GM19452 (cell line): ENCODE measurements around the gene CHERP.
"Not testable (repeated sequence)": the region's sequence is repeated elsewhere in the genome, so short reads cannot be mapped to it uniquely, and the experiment has no call there.

ENCODE experiments used
- ATAC-seq: cut with Tn5 transposase; IDR thresholded peaks from one replicate; pipeline ENCODE4 v1.9.1; 2021; ENCODE audit not compliant: unreplicated experiment

Gene CHERP

GRCh38 chr19:16521715-16522289 is 20.4 kb downstream of the CHERP start:
- no peak for ATAC-seq

DNA sequence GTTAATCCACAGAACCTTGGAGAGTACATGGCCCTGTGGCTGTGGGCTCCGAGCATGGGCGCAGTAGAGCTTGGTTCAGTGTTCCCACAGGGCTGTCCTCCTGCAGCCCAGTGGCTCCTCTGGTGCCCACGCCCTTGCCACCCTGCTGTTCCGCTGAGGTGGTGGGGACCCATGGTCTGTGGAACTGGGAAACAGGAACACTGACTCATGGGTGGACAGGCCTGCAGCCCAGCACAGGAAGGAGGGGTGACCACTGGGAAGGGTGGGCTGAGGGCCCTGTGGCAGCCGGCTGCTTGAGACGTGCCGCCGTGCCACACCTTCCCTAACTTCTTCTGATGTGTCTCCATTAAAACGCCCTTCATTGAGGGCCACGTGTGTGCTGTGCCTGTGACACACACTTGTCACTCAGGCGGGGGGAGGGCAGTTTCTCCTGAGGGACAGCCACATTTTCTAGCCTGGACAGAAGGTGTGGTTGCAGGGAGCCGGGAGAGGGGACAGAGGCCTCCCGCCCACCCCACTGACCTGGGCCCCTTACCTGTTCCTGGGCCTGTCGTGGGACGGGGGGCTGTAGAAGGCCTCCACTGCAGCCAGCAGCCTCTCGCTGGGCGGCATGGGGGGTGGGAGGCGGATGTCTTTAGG is 21.1 kb downstream of the CHERP start:
- no peak for ATAC-seq

- no peak for ATAC-seq
These were observed 21.9 kb downstream of the CHERP start for GRCh38 chr19:16520074-16520973.

DNA sequence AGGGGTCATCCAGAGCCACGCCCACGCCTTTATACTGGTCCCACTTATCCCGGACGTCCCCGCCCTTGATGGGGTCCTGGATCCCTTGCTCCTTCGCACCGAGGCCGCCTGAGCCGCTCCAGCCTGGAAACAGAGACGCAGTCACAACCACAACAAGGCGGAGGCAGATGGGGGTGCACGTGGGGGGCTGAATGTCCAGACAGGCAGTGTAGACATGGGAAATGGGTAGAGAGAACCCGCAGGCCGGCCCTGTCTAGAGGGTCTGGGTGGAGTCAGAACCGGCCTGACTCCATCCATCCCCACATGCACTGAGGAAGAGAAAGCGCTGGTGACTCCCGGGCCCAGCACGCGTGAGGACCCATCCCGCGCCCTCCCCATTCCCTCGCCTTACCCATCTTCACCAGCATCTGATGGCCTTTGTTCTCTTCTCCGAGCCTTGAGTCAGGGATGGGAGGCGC is 23.0 kb downstream of the CHERP start:
- ATAC-seq, result no peak

DNA sequence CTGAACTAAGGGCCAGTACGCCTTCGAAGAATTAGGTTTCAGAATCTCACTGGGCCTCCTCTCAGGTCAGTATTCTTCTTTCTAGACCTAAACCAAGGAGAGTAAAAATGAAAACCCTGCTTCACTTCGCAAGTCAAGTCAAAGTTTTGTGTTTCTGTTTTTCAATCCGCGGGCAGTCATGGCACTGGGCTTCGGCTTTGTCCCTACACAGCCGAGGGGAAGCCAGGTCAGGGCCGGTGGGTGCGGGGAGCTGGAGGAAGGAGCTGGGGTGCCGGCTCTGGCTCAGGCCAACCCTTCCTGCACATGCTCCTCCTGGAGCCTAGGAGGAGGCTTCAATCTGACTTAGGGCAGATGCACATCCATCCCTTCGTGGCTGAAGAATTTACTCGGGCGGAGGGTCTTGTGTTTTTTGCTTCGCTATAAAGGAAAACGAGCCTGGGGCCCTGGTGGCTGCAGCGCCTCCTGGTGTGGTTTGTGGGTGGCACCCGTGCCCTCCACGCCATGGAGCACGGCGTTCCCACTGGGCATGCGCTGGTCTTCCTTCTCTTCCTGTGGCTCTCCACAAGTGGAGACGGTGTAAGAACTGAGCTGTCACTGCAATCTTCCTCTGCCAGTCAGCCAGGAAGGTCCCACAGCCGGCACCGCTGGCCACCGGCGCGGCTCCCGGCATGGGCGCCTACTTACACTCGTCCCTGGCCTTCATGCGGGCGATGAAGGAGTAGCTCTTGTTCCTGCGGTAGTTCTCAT is 23.6 kb downstream of the CHERP start:
- no peak for ATAC-seq

- ATAC-seq, result no peak
These were observed 24.2 kb downstream of the CHERP start for GRCh38 chr19:16518061-16518460.

GRCh38 chr19:16516923-16517610 is 25.2 kb downstream of the CHERP start:
- ATAC-seq, result no peak

- no peak for ATAC-seq
These were observed 25.9 kb downstream of the CHERP start for GRCh38 chr19:16516381-16516780.

- ATAC-seq, result no peak
These were observed 27.7 kb downstream of the CHERP start for GRCh38 chr19:16514383-16515019.

GRCh38 chr19:16512611-16513010 is 29.6 kb downstream of the CHERP start:
- ATAC-seq, result not testable (repeated sequence)

GRCh38 chr19:16509141-16510061 is 32.8 kb downstream of the CHERP start:
- no peak for ATAC-seq

- ATAC-seq, result no peak
These were observed 33.7 kb downstream of the CHERP start for GRCh38 chr19:16508546-16508945.

DNA sequence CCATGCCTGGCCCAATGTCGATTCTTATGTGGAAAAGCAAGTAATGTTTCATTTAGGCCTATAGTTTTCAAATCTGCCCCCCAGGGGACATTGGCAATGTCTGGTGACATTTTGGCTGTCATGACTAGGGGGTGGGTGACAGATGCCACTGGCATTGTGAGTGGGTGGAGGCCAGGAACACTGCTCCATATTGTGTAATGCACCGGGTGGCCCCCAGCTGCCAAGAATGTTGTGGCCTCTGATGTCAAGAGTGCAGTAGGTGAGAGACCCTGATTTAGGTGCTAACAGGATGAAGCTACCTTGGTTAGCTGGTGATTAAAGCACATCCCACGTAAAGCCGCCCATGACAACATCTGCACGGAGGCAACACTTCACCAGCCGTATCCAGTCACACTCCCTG is 35.3 kb downstream of the CHERP start:
- ATAC-seq, result no peak

DNA sequence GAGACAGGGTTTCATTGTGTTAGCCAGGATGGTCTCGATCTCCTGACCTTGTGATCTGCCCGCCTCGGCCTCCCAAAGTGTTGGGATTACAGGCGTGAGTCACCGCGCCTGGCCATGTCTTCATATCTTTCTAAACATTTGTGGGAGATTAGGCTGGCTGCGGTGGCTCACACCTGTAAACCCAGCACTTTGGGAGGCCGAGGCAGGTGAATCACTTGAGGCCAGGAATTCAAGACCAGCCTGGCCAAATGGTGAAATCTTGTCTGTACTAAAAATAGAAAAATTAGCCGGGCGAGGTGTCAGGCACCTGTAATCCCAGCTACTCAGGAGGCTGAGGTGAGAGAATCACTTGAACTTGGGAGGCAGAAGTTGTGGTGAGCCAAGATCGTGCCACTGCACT is 36.1 kb downstream of the CHERP start:
- ATAC-seq, result not testable (repeated sequence)

GRCh38 chr19:16504271-16504670 is 38.0 kb downstream of the CHERP start:
- ATAC-seq, result no peak

DNA sequence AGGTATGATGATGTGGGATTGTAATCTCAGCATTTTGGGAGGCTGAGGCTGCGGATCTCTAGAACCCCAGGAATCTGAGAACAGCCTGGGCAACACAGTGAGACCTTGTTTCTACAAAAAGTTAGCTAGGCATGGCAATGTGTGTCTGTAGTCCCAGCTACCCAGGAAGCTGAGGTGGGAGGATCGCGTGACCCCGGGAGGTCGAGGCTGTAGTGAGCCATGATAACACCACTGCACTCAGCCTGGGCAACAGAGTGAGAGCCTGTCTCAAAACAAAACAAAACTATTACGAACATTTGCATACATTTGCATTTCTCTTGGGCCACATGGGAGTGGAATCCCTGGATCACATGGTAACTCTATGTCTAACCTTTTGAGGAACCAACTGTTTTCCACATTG is 44.4 kb downstream of the CHERP start:
- ATAC-seq, result no peak

DNA sequence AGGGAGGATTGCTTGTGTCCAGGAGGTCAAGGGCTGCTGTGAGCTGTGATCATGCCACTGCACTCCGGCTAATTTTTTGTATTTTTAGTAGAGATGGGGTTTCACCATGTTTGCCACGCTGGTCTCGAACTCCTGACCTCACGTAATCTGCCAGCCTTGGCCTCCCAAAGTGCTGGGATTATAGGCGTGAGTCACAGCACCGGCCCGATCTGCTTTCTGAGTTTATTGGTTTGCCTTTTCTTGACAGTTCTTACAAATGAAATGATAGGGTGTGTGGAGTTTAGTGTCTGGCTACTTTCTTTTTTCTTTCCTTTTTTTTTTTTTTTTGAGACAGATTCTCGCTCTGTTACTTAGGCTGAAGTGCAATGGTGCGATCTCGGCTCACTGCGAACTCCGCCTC is 45.2 kb downstream of the CHERP start:
- ATAC-seq, result no peak

GRCh38 chr19:16496613-16496983 is 45.6 kb downstream of the CHERP start:
- ATAC-seq, result no peak

DNA sequence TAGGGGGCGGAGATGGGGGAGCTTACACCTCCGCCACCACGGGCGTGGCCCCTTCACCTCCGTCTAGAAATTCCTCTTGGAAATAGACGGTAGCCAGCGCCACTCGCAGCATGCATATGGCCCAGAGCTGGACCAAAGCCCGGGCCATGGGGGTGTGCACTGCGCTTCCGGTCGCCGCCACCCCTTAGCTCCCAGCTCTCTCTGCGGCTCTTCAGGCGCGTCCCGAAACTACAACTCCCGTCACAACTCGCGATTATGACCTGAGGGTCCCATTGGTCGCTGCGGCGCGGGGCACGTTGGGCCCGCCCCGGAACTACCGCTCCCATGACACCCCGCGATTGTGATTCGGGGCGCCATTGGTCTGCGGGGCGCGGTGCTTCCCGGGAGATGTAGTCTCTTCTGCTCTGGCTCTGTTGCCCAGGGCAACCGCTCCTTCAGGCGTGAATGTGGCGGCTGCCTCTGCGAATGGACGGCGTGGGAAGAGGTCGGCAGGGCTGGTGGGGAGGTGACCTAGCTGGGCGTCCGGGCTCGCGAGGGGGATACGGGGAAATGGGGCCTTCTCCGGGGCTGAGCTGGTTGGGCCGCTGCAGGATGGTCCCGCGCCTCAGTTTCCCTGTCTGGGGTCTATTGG is 46.1 kb downstream of the CHERP start, which contains the start of the genes C19orf44 and CALR3:
Gene C19orf44 (plus strand): TSS at position 413 of the 631 bp plus-strand sequence. CDS start 4,399 bp downstream, outside the sequence.
Gene CALR3 (minus strand): TSS at position 186 of the 631 bp plus-strand sequence. CDS start 38 bp downstream, at position 148.
- ATAC-seq, result peak; percentile 95
